Ovary (tissue), 3 donors: ENCODE measurements around the gene FOXN1.

Experiments used
- POLR2A ChIP-seq: fragments of 450-650 bp; IDR thresholded peaks from one replicate; pipeline ENCODE4 v1.6.1; 2017; ENCODE audit warnings: antibody characterized with exemption, mild to moderate bottlenecking, moderate library complexity
- TF ChIP-seq, protein P1 (sequence below), 3 donors: fragments of 450-650 bp in 2 of 3; fragments of 200-600 bp in 1 of 3; IDR thresholded peaks; one replicate each; pipeline versions ENCODE4 v1.5.1 to v1.8.0; 2016 to 2022; ENCODE audit warnings: antibody characterized with exemption in 3 of 3, mild to moderate bottlenecking in 1 of 3
- donor health status: DM: no; HTN: no; CAD: no.

GRCh38 chr17:28472871-28473497 is 33.2 kb upstream of the FOXN1 start:
- TF ChIP-seq, protein P1, sequence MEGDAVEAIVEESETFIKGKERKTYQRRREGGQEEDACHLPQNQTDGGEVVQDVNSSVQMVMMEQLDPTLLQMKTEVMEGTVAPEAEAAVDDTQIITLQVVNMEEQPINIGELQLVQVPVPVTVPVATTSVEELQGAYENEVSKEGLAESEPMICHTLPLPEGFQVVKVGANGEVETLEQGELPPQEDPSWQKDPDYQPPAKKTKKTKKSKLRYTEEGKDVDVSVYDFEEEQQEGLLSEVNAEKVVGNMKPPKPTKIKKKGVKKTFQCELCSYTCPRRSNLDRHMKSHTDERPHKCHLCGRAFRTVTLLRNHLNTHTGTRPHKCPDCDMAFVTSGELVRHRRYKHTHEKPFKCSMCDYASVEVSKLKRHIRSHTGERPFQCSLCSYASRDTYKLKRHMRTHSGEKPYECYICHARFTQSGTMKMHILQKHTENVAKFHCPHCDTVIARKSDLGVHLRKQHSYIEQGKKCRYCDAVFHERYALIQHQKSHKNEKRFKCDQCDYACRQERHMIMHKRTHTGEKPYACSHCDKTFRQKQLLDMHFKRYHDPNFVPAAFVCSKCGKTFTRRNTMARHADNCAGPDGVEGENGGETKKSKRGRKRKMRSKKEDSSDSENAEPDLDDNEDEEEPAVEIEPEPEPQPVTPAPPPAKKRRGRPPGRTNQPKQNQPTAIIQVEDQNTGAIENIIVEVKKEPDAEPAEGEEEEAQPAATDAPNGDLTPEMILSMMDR (IDR thresholded peaks at IDR 0.05) = no peak
- no peak for TF ChIP-seq POLR2A
